ENCODE measurements around the gene EIF4G1. TPM values are rescaled to one million over a fixed set of nuclear protein-coding genes. Genes with fewer than 3 reads are reported as not detected.

EIF4G1 gene
- total and polyA plus RNA-seq, 2 of the 8 experiments (the other 6 are each of a cell fraction or from before 2014, with no cell fraction given): 318 to 473 TPM

- peak; percentile 80 for TF ChIP-seq SAP30 (IDR thresholded peaks at IDR 0.05; ENCODE audit: insufficient read depth, insufficient replicate concordance, low read length)
- no peak for TF ChIP-seq KDM1A (IDR thresholded peaks at IDR 0.05; ENCODE audit: borderline replicate concordance, low read length)
- peak; percentile 60 for TF ChIP-seq MAX (IDR thresholded peaks at IDR 0.05)
Measured at GRCh38 chr3:184371570-184372018, 57.2 kb downstream of the EIF4G1 start (continued).

Data from H1 (cell line).